Heart left ventricle (tissue), 13 donors: ENCODE results near the gene FEZ2.

Source experiments
- POLR2A ChIP-seq, 2 donors: fragments of 450-650 bp; IDR thresholded peaks; one replicate each; pipeline ENCODE4 v1.6.1; 2017; ENCODE audit warnings: antibody characterized with exemption in 2 of 2, mild to moderate bottlenecking in 2 of 2, moderate library complexity in 2 of 2
- TF ChIP-seq, protein P1 (sequence below), 12 donors: fragments of 200-600 bp; sonication (generic) in 4 of 12; IDR thresholded peaks; one replicate each; pipeline versions ENCODE4 v1.5.0 to v1.8.0; 2018 to 2022; ENCODE audit warnings: antibody characterized with exemption in 12 of 12, mild to moderate bottlenecking in 5 of 12
- donor health status: ischemic (EF 13 %, LVEDD 7.1; RV severe dilation, severe dysfunction).
- donor health status: DM: no; HTN: yes; CAD: no.
- donor health status: DM: no; HTN: no; CAD: no.
- donor health status: ischemic (EF 25% LVEDD 6.9; RV normal size, moderate dysfunction).
- donor health status: ischemic (EF 25% LVEDD 5.7; RV mildly dilated, moderate dysfunction).
- donor health status: ischemic (EF 35%, LVEDD 5.7; RV mildly dilated, moderate dysfunction).
- donor health status: nonischemic (EF 11% LVEDD 7.7; RV severe dilation, severe dysfunction).
- donor health status: DM: yes; HTN: yes; CAD: no.
- donor health status: PGD.
- donor health status: ischemic (EF 29% LVEDD 5.4; RV normal size, mild dysfunction).
- donor health status: nonischemic (EF 23%, LVEDD 6.1; RV moderate dilation, normal function).

DNA sequence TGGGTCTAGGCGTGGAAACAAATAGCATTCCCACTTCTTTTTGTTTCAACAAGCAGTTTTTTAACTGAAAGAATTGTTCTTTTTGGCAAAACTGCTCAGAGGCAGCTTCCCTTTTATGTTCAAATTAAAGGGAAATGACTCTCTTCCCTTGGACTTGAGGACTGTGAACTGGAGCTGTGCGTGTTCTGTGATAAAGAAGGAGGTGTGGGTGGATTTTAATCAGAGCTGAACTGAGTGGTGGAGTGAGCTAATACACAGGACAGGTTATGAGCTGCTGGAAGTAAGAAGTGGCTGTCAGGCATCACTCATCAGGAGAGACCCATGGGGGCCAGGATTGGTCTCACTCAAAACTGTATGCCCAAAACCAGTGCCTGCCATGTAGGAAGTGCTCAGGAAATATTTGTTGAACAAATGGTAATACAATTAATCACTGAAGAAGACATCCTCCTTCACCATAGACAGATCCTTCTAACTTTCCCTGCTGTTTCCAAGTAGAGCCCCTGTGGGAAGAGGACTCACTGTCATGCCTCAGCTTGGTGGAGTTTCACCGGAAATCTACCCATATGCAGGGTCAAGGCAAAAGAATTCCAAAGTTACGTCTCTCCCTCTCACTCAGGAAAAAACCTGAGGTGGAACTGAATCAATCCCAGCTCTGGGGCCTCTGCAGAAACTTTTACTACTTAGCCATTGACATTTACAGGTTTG lies 55.9 kb downstream of the FEZ2 start:
- TF ChIP-seq, protein P1, sequence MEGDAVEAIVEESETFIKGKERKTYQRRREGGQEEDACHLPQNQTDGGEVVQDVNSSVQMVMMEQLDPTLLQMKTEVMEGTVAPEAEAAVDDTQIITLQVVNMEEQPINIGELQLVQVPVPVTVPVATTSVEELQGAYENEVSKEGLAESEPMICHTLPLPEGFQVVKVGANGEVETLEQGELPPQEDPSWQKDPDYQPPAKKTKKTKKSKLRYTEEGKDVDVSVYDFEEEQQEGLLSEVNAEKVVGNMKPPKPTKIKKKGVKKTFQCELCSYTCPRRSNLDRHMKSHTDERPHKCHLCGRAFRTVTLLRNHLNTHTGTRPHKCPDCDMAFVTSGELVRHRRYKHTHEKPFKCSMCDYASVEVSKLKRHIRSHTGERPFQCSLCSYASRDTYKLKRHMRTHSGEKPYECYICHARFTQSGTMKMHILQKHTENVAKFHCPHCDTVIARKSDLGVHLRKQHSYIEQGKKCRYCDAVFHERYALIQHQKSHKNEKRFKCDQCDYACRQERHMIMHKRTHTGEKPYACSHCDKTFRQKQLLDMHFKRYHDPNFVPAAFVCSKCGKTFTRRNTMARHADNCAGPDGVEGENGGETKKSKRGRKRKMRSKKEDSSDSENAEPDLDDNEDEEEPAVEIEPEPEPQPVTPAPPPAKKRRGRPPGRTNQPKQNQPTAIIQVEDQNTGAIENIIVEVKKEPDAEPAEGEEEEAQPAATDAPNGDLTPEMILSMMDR (IDR thresholded peaks at IDR 0.05): no peak
- TF ChIP-seq POLR2A (IDR thresholded peaks at IDR 0.05): no peak
